K562 (cell line): ENCODE results near the gene SERTAD2. TPM values are rescaled to one million over a fixed set of nuclear protein-coding genes. Genes with fewer than 3 reads are reported as not detected.

Source experiments
- ATAC-seq: fragments of 200-7000 bp; cut with Tn5 transposase; 3 replicates; pipeline ENCODE4 v1.9.1; 2020; ENCODE audit warnings: moderate library complexity
- BruUV-seq: library from RNA; stranded (reverse); fragments of 400-500 nt; replicated peaks from 2 replicates; lab custom pipeline; 2021; lab: Mats Ljungman, UMichigan
- CTCF ChIA-PET: fragments of 300-600 bp; formaldehyde crosslinking; extraction: SDS; loops from one replicate; lab custom pipeline; 2021; ENCODE audit warnings: low intra/inter-chr PET ratio; lab: Yijun Ruan, JAX
- POLR2A ChIA-PET: fragments of 300-600, 350-650 bp; sonication (Branson Sonifier 250); formaldehyde crosslinking; extraction: SDS; loops from one replicate; lab custom pipeline; 2021; ENCODE audit warnings: antibody characterized with exemption, inconsistent platforms; lab: Yijun Ruan, JAX
- DNase-seq, 4 experiments: peaks; one replicate each; pipeline versions ENCODE4 v3.0.0 to v3.0.0-alpha.2; 2011 to 2018; ENCODE audit warnings: low spot score in 3 of 4, mixed read lengths in 3 of 4; ENCODE audit errors: extremely low read depth in 1 of 4
- FAIRE-seq: peaks from 2 replicates; lab custom pipeline; 2011; peaks lifted over from hg19 to GRCh38; lab: Jason Lieb, UNC
- H2AFZ ChIP-seq: 2 replicates; pipeline ENCODE4 v1.6.0; 2011; ENCODE audit warnings: low read depth, low read length, control low read depth, inconsistent platforms
- H3K27ac ChIP-seq: fragments of 200-600 bp; 3 replicates; pipeline ENCODE4 v1.8.0; 2011; ENCODE audit warnings: low read depth, mild to moderate bottlenecking, control low read depth, inconsistent platforms, low read length, moderate library complexity, mixed read lengths; ENCODE audit errors: extremely low read depth
- H3K27me3 ChIP-seq, 2 experiments: fragments of 300-600 bp in 1 of 2; 2 replicates in 1 of 2; 3 replicates in 1 of 2; pipeline versions ENCODE4 v1.6.0 to v1.8.0; 2011; ENCODE audit warnings: inconsistent platforms in 2 of 2, low read length in 2 of 2, mild to moderate bottlenecking in 1 of 2, mixed read lengths in 1 of 2, moderate library complexity in 1 of 2; ENCODE audit not compliant: control insufficient read depth in 2 of 2, insufficient read depth in 2 of 2
- H3K36me3 ChIP-seq: fragments of 300-600 bp; 3 replicates; pipeline ENCODE4 v1.8.0; 2011; ENCODE audit warnings: mild to moderate bottlenecking, low read length, inconsistent platforms; ENCODE audit not compliant: control insufficient read depth, insufficient read depth
- H3K4me1 ChIP-seq, 2 experiments: fragments of 200-600 bp in 1 of 2; replicated peaks in 1 of 2; 2 replicates in 1 of 2; 3 replicates in 1 of 2; pipeline versions ENCODE4 v1.5.1 to v1.8.0; 2011; ENCODE audit warnings: inconsistent platforms in 2 of 2, low read length in 2 of 2, mild to moderate bottlenecking in 1 of 2, mixed read lengths in 1 of 2, moderate library complexity in 1 of 2; ENCODE audit not compliant: control insufficient read depth in 2 of 2, insufficient read depth in 2 of 2
- H3K4me2 ChIP-seq: 2 replicates; pipeline ENCODE4 v1.6.1; 2011; ENCODE audit warnings: low read length, control low read depth, inconsistent platforms, mixed read lengths; ENCODE audit not compliant: insufficient read depth
- H3K4me3 ChIP-seq: fragments of 200-600 bp; sonication (generic), shearing (Covaris generic); 2 replicates; pipeline ENCODE4 v1.5.1; 2016; ENCODE audit warnings: control low read depth, inconsistent platforms
- H3K79me2 ChIP-seq: fragments of 200-600 bp; 3 replicates; pipeline ENCODE4 v1.8.0; 2011; ENCODE audit warnings: low read length, inconsistent platforms; ENCODE audit not compliant: control insufficient read depth, insufficient read depth
- H3K9ac ChIP-seq, 2 experiments: 2 replicates each; pipeline versions ENCODE4 v1.6.0 to v1.6.1; 2011; ENCODE audit warnings: low read depth in 2 of 2, low read length in 2 of 2, control low read depth in 1 of 2, inconsistent platforms in 1 of 2, mild to moderate bottlenecking in 1 of 2, mixed read lengths in 1 of 2; ENCODE audit not compliant: insufficient read depth in 1 of 2
- H3K9me1 ChIP-seq: one replicate; pipeline ENCODE4 v1.6.0; 2011; ENCODE audit warnings: inconsistent platforms, mild to moderate bottlenecking, low read length, moderate library complexity; ENCODE audit not compliant: control insufficient read depth, insufficient read depth
- H3K9me3 ChIP-seq: replicated peaks from 2 replicates; pipeline ENCODE4 v1.5.1; 2011; ENCODE audit warnings: low read depth, low read length, inconsistent platforms; ENCODE audit not compliant: control insufficient read depth, insufficient read depth
- H4K20me1 ChIP-seq: replicated peaks from 2 replicates; pipeline ENCODE4 v1.6.1; 2011; ENCODE audit warnings: low read length, inconsistent platforms, mixed read lengths; ENCODE audit not compliant: control insufficient read depth, insufficient read depth
- BCOR ChIP-seq: fragments of 450-650 bp; IDR thresholded peaks from 2 replicates; pipeline ENCODE4 v1.6.1; 2016
- CEBPG ChIP-seq, 3 experiments: fragments of 200-800 bp in 1 of 3; sonication (Bioruptor generic) in 1 of 3; sonication (generic) in 1 of 3; formaldehyde crosslinking in 1 of 3; IDR thresholded peaks in 2 of 3; conservative IDR thresholded peaks in 1 of 3; 2 replicates each; pipeline versions ENCODE4 v1.6.1 to v1.8.0; 2016 to 2022; ENCODE audit warnings: missing compliant biosample characterization in 2 of 3, missing genetic modification characterization in 2 of 3, mild to moderate bottlenecking in 1 of 3, missing genetic modification reagents in 1 of 3
- CHCHD3 ChIP-seq: fragments of 250-450 bp; sonication (Bioruptor Pico); IDR thresholded peaks from 2 replicates; pipeline ENCODE4 v2.1.2; 2022; ENCODE audit warnings: mild to moderate bottlenecking
- CREM ChIP-seq: IDR thresholded peaks from 2 replicates; pipeline ENCODE4 v1.6.1; 2014; ENCODE audit warnings: antibody characterized with exemption, low read depth
- CTBP1 ChIP-seq: fragments of 450-650 bp; IDR thresholded peaks from 2 replicates; pipeline ENCODE4 v1.6.1; 2016; ENCODE audit warnings: borderline replicate concordance
- ELF4 ChIP-seq: fragments of 450-650 bp; formaldehyde crosslinking; IDR thresholded peaks from 2 replicates; pipeline ENCODE4 v1.4.0; 2022; ENCODE audit warnings: missing genetic modification characterization
- EZH2 ChIP-seq: IDR thresholded peaks from 2 replicates; pipeline ENCODE4 v1.6.1; 2012; ENCODE audit warnings: low read depth, mild to moderate bottlenecking, inconsistent platforms, low read length, borderline replicate concordance
- FOXM1 ChIP-seq, 2 experiments: fragments of 450-650 bp in 1 of 2; sonication (generic) in 1 of 2; formaldehyde crosslinking in 1 of 2; IDR thresholded peaks; 2 replicates each; pipeline versions ENCODE4 v1.6.1 to v1.9.0; 2017 to 2022; ENCODE audit warnings: low read depth in 2 of 2, mild to moderate bottlenecking in 2 of 2, missing genetic modification reagents in 1 of 2, moderate library complexity in 1 of 2
- HNRNPK ChIP-seq: fragments of 200-400 bp; formaldehyde crosslinking; IDR thresholded peaks from one replicate; pipeline ENCODE4 v1.6.1; 2018; ENCODE audit warnings: mild to moderate bottlenecking, low read depth, low read length; ENCODE audit not compliant: poor library complexity, severe bottlenecking
- KAT7 ChIP-seq: sonication (generic); formaldehyde crosslinking; IDR thresholded peaks from 2 replicates; pipeline ENCODE4 v1.8.0; 2022; ENCODE audit warnings: missing genetic modification reagents, mild to moderate bottlenecking, borderline replicate concordance
- MTA2 ChIP-seq: fragments of 450-650 bp; IDR thresholded peaks from 2 replicates; pipeline ENCODE4 v1.6.1; 2016; ENCODE audit warnings: low read depth
- MTF1 ChIP-seq: fragments of 250-450 bp; sonication (Bioruptor Pico); IDR thresholded peaks from 2 replicates; pipeline ENCODE4 v1.9.0; 2021; ENCODE audit warnings: moderate library complexity, mild to moderate bottlenecking, inconsistent platforms, borderline replicate concordance
- PPARD ChIP-seq: fragments of 250-450 bp; sonication (Bioruptor Pico); IDR thresholded peaks from 2 replicates; pipeline ENCODE4 v1.8.0; 2022; ENCODE audit warnings: inconsistent platforms, mild to moderate bottlenecking, moderate library complexity
- PTBP1 ChIP-seq: fragments of 200-400 bp; formaldehyde crosslinking; IDR thresholded peaks from 2 replicates; pipeline ENCODE4 v1.6.1; 2017; ENCODE audit warnings: low read depth, low read length
- RBM25 ChIP-seq: fragments of 200-400 bp; formaldehyde crosslinking; IDR thresholded peaks from 2 replicates; pipeline ENCODE4 v1.6.1; 2018; ENCODE audit warnings: low read length, low read depth, moderate library complexity; ENCODE audit not compliant: severe bottlenecking
- SNAPC5 ChIP-seq: fragments of 250-450 bp; sonication (Bioruptor Pico); IDR thresholded peaks from 2 replicates; pipeline ENCODE4 v1.8.0; 2021; ENCODE audit warnings: moderate library complexity, mild to moderate bottlenecking, inconsistent platforms
- XRCC4 ChIP-seq: IDR thresholded peaks from one replicate; pipeline ENCODE4 v1.6.1; 2011; ENCODE audit not compliant: insufficient read depth, insufficient read length; ENCODE audit errors: extremely low read depth
- ZBTB2 ChIP-seq: fragments of 450-650 bp; IDR thresholded peaks from 2 replicates; pipeline ENCODE4 v1.6.1; 2016; ENCODE audit warnings: antibody characterized with exemption
- WGBS: fragments of 100-300 bp; shearing (Covaris generic); methylation state at CpG from one replicate; pipeline ENCODE4 v1.1.6; 2016; ENCODE audit warnings: low coverage, mixed read lengths; ENCODE audit not compliant: insufficient coverage; ENCODE audit errors: missing lambda C conversion rate; 5-methylcytosine and 5-hydroxymethylcytosine counted together
- in situ Hi-C: fragments of 300-500 bp; cut with MboI; formaldehyde crosslinking; loops from 4 replicates; pipeline ENCODE4 v1.15.0; 2018; ENCODE audit warnings: inconsistent platforms, mixed read lengths
- intact Hi-C: fragments of 100-400 bp; cut with micrococcal nuclease; formaldehyde crosslinking; loops from 2 replicates; pipeline ENCODE4 v1.14.2; 2022
- polyA plus RNA-seq, 8 experiments: library from polyadenylated mRNA; depleted of rRNA in 4 of 8; stranded (reverse) in 5 of 8; unstranded in 3 of 8; fragments of >200 nt; fragmentation: Nextera tagmentation in 2 of 8; fragmentation: Illumina TruSeq in 1 of 8; extraction: Ambion mirVana in 2 of 8; extraction: Trizol in 1 of 8; gene quantifications; 2 replicates each; pipeline versions ENCODE4 v1.2.1 to v1.2.3, GENCODE V29; 2011 to 2014; ENCODE audit warnings: inconsistent platforms in 1 of 8, missing spikeins in 1 of 8
- total RNA-seq, 7 experiments: library from RNA; depleted of rRNA in 6 of 7; stranded (reverse); fragments of >200 nt in 6 of 7; fragmentation: Illumina TruSeq in 2 of 7; extraction: Trizol in 2 of 7; gene quantifications; 2 replicates each; pipeline versions ENCODE4 v1.2.1 to v1.2.3, GENCODE V29; 2011 to 2021; ENCODE audit warnings: low replicate concordance in 1 of 7
- TF ChIP-seq, protein P1 (sequence below): sonication (generic); formaldehyde crosslinking; IDR thresholded peaks from 2 replicates; pipeline ENCODE4 v1.5.0; 2020; ENCODE audit warnings: missing genetic modification reagents

The SERTAD2 gene
- total and polyA plus RNA-seq, 9 of the 15 experiments (the other 6 are each of a cell fraction or from before 2014, with no cell fraction given): 3.0 to 12.5 (median 6.1) TPM

- Histone ChIP-seq H3K79me2 (peaks cover 2% of the 10 kb centered on the region; the same call in 1 of the 3 replicates), H3K9me3 (no peaks in the 10 kb centered on the region), H3K9me1 (no peaks in the 10 kb centered on the region), H3K9ac (0 out of 4 replicates have a peak overlapping the region, but pooled peaks of 1 of the 2 experiments have one; percentile 10), H3K27me3 (no peaks in the 10 kb centered on the region), H3K4me3 (no peak overlapping the region), H3K36me3 (peaks cover 24% of the 10 kb centered on the region; the same call in 2 of the 3 replicates), H3K27ac (no peak overlapping the region), H3K4me2 (no peak overlapping the region), H4K20me1 (no peaks in the 10 kb centered on the region), H2AFZ (no peak overlapping the region), H3K4me1 (peaks cover 0 to 4% of the 10 kb centered on the region in 2 experiments; a peak in 2 of 5 replicates)
- ATAC-seq: no peak
- 69% methylated on average over 14 of the region's 14 CpGs for WGBS
- in situ Hi-C loops: no loop called here
- ChIA-PET CTCF (no interaction called here), POLR2A (interaction anchor here (0.6 to 2.0 kb wide), 11 partner anchors 10 to 307 kb away, joined by 3 to 7 read pairs (median 3); no protein-coding TSS in a partner anchor)
- FAIRE-seq: no peak
- intact Hi-C loops: loop anchor here (5.0 kb wide), 1 partner anchor 106 kb away; the partner anchor contains the start of gene AFTPH
- no TSS peak for BruUV-seq
- DNase-seq: no peak
- TF ChIP-seq, protein P1, sequence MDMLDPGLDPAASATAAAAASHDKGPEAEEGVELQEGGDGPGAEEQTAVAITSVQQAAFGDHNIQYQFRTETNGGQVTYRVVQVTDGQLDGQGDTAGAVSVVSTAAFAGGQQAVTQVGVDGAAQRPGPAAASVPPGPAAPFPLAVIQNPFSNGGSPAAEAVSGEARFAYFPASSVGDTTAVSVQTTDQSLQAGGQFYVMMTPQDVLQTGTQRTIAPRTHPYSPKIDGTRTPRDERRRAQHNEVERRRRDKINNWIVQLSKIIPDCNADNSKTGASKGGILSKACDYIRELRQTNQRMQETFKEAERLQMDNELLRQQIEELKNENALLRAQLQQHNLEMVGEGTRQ (CRISPR knock-in tag): no peak
- TF ChIP-seq XRCC4 (no peak), CTBP1 (no peak), BCOR (peak; percentile 93), CHCHD3 (CRISPR knock-in tag) (no peak), MTF1 (CRISPR knock-in tag) (no peak), HNRNPK (no peak), PPARD (CRISPR knock-in tag) (no peak), KAT7 (CRISPR knock-in tag) (no peak), FOXM1 (IDR thresholded peaks at IDR 0.05; ENCODE audit: low read depth) (no peak), FOXM1 (CRISPR knock-in tag; IDR thresholded peaks at IDR 0.05; ENCODE audit: low read depth) (no peak), SNAPC5 (CRISPR knock-in tag) (no peak), EZH2 (no peak), PTBP1 (0 out of 2 replicates have a peak, but pooled peaks have one; percentile 85), ZBTB2 (no peak), MTA2 (no peak), RBM25 (peak; percentile 92), CREM (no peak), ELF4 (CRISPR knock-in tag) (no peak), CEBPG (CRISPR knock-in tag; IDR thresholded peaks at IDR 0.05) (no peak), CEBPG (tag; conservative IDR thresholded peaks at IDR 0.05 in 1 of 2, IDR thresholded peaks at IDR 0.05 in 1 of 2) (no peak)
These were observed 25.6 kb downstream of the SERTAD2 start for GRCh38 chr2:64627860-64628841.
